Measurements from ENCODE around the gene NCOA7.

GRCh38 chr6:125802383-125802782, 11.6 kb downstream of the NCOA7 start:
- TF ChIP-seq CTCF (IDR thresholded peaks at IDR 0.05 in 2 of 3, conservative IDR thresholded peaks at IDR 0.05 in 1 of 3; ENCODE audit: borderline replicate concordance in 1 of 3, insufficient read depth in 1 of 3, low read depth in 2 of 3, low read length in 2 of 3), result no peak
- no peak for TF ChIP-seq POLR2A (IDR thresholded peaks at IDR 0.05; ENCODE audit: borderline replicate concordance, extremely low read depth, insufficient read depth, insufficient read length)
- TF ChIP-seq POLR2AphosphoS5 (IDR thresholded peaks at IDR 0.05; ENCODE audit: low read depth, low read length), result no peak
- no peak for TF ChIP-seq SRF (IDR thresholded peaks at IDR 0.05; ENCODE audit: low read depth)
- no peak for TF ChIP-seq TCF7L2 (IDR thresholded peaks at IDR 0.05; ENCODE audit: borderline replicate concordance, extremely low read depth, insufficient read depth, insufficient read length)
- TF ChIP-seq ATF3 (IDR thresholded peaks at IDR 0.05), result no peak
